GF-D8 (cell line): ENCODE measurements around the gene GTPBP2.
"Not testable (repeated sequence)": the region's sequence is repeated elsewhere in the genome, so short reads cannot be mapped to it uniquely, and the experiment has no call there.

Experiments used
- DNase-seq: peaks from one replicate; lab custom pipeline; 2025; lab: John Stamatoyannopoulos, UW

GTPBP2 gene

DNA sequence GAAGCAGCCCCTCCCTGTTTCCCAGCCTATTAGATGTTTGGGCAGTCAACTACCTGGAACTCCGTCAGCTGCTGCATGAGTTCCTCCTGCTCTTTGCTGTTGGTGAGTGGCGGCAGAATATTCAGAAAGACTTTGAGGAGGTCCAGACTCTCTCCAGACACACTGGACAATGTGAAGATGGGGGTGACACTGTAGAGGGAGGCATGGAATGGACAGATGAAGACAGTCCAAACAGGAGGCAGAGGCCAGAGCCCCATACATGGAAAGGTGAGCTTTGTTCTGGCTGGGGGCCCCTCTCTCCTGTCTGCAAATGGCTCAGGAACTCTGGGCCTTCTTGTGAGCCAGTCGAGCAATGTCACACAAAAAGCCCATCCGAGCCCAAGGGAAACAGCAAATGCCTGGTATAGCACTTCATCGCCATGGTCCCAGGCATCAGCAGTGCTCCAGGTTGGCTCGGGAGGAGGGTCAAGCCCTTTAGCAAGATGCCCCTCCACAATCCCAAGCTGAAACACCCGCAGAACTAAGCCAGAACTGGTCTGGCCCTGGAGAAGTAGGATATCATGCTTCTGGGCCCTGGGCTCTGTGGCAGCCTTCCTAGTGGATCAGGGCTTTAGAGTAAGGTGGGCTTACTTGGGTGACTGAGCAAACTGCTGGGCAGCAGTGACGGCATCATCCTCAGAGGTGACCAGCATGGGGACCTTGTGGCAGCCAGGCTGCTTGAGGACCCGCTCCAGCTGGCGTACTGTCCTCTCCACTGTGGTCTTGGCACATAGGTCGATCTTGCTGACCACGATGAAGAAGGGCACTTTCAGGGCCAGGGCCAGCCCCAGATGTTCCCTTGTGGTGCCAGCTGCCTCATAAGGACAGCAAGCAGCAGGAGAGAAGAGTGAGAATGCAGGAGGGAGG, 4.9 kb downstream of the GTPBP2 start:
- DNase-seq = no peak

DNA sequence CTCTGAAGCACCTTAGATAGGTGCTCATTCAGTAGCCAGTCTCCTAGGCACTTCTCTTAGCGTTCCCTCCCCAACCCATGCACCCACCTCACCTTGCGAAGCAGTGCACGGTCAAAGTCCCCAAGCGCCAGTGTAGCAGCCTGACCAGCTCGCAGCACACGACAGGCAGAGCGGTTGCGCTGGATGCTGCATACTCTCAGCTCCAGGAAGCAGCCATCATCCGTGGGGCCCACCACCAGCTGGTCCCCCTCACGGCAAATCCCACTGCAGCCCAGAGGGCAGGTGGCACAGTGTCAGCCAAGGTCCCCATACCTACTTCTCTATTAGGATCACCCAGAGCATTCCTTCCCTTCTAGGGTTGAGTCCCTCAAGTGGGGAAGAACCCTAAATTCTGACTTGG, 6.5 kb downstream of the GTPBP2 start:
- DNase-seq = no peak

DNA sequence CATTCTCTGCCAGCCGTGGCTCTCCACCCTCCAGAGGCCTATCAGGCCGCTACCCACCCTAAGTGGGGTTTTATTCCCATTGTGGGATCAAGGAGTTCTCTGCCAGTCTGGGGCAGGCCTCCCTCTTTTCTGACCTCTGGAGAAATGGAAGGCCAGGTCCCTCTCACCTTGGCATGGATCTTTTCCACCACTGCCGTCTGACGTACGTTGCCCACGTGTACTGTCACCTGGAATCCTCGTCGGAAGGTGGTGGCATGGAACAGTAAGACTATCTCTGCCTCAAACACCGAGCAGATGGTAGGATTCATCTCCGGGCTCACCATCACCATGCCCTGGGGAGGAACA, 7.3 kb downstream of the GTPBP2 start:
- no peak for DNase-seq

DNA sequence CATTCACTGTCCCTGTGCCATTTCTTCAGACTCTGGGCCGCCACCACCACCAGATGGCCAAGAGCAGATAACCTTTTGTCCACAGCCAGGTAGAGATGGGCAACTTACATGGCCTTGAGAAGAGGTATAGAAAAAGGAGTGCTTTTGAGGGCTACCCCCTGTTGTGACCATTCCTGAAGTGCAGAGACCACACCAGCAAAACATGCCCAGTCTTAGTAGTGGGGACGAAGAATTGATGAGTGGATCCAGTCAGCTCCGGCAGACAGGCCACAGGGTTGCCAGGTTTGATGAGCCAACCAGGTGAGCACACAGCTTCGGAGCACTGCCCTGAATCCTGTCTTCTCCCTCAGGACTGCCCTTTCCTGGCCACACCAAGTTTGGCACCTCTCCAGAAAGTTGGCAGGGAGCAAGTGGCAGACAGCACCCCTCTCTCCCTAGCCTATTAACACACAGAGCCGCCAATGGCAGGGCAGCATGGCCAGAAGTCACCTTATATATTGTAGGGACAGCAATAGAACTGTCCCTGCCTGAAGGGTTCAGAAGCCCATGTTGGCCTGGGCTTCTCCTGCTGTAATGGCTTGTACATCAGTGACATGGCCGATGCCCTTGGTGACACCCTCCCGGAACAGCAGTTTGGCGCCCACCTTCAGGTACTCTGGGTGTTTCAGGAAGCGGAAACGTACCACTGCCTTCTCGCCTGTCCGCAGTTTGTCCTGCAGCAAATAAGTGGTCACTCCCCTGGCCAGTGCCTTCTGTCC, 7.8 kb downstream of the GTPBP2 start:
- no peak for DNase-seq

DNA sequence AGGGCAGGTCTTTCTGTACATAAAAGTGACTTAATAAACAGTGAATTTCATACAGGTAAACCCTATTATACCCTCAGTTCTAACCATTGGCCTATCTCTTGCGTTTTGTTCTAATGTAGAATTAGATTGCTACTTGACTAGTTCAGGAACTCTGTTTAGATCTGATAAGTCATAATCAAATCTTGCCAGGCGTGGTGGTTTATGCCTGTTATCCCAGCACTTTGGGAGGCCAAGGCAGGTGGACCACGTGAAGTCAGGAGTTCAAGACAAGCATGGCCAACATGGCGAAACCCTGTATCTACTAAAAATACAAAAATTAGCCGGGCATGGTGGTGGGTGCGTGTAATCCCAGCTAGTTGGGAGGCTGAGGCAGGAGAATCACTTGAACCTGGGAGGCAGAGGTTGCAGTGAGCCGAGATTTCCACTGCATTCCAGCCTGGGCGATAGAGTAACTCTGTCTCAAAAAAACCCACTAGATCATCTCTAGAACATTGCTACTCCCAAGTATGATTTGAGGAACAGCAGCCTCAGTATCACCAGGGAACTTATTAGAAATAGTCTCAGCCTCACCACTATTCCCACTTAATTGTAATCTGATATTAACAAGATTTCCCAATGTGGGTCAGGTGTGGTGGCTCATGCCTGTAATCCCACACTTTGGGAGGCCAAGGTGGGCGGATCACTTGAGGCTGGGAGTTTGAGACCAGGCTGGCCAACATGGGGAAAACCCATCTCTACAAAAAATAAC, 12.2 kb downstream of the GTPBP2 start:
- DNase-seq = no peak

DNA sequence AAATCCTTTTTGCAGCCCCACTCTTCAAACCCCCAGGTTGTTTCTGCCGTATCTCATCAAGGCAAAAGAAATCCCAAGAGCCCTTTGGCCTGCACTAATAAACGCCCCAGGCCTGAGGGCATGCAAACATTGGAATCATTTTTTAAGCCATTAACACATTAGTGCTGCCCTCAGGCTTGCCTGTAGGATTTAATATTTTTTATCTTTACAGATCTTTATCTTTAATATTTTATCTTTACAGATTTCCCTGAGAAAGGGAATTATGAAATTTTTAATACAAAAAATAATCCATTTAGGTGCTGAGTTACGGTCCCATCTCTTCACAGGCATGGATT, 14.7 kb downstream of the GTPBP2 start:
- DNase-seq = no peak

DNA sequence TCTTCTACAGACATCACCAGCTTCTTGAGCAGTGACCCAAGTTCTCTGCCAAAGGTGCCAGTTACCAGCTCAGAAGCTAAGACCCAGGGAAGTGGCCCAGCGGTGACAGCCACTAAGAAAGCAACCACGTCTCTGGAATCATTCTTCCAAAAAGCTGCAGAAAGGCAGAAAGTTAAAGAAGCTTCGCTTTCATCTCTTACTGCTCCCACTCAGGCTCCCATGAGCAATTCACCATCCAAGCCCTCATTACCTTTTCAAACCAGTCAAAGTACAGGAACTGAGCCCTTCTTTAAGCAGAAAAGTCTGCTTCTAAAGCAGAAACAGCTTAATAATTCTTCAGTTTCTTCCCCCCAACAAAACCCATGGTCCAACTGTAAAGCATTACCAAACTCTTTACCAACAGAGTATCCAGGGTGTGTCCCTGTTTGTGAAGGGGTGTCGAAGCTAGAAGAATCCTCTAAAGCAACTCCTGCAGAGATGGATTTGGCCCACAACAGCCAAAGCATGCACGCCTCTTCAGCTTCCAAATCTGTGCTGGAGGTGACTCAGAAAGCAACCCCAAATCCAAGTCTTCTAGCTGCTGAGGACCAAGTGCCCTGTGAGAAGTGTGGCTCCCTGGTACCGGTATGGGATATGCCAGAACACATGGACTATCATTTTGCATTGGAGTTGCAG, 15.2 kb downstream of the GTPBP2 start:
- no peak for DNase-seq

DNA sequence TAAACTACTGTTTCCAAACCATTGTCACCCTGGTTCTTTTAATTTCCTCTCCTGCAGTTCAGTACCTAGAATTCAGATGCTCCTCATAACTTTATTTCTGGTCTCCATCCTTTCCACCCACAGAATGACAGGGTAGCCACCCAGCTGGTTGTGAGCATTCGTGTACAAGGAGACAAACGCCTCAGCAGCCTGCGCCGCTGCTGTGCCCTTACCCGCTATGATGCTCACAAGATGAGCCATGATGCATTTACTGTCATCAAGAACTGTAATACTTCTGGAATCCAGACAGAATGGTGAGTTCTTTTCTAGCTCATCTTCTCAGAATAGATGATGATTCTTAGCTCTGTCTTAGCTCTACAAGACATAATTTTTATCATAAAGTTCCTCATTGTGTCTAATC, 18.6 kb downstream of the GTPBP2 start:
- no peak for DNase-seq

DNA sequence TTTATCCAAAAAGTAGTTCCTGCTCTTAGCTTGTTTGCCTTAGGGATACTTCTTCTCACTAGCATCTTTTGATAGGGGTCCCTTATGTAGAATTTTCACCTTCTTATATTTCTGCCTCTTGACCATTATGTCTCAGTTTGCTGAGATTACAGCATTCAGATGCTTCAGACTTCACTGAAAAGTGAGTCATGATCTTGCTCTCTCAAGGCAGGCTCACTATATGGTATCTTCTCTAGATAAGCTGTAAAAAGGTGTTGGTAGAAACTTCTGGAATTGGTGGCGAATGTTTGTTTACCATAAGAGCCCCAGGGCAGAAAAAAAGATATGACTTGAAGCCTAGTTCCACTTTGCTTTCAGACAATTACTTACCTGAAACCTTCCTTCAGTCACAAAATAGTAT, 19.7 kb downstream of the GTPBP2 start:
- no peak for DNase-seq

DNA sequence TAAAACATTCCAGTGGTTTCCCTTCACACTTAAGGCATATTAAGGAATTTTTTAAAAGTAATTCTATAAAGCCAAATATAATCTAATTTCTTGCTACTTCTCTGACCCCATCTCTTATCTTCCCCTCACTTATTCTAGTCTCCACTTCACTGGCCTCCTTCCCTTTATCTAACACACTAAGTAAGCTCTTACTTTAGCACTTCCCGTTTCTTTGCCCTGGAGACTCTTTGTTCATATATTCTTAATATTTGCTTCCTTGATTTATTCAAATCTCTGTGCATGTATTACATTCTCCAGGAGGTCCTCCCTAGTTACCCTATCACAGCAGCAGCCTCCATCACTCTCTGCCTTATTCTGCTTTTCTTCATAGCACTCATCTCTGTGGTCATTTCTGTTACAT, 20.3 kb downstream of the GTPBP2 start:
- no peak for DNase-seq

DNA sequence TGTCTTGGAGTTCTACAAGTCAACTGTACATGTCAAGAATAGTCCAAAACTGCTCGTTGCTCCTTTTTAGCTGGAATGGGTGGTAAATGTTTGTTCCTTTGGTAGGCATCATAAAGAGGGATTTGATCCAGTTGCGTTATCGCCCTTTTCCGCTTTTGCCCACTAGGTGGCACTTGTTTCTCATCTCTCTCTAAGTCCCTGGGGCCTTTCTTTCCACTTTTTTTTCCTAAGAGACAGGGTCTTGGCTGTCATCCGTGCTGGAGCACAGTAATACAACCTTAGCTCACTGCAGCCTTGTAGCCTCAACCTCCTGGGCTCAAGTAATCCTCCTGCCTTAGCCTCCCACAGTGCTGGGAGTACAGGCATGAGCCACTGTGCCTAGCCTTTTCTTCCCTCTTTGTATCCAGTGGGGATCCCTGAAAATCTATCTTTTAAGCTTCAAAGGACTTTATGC, 20.7 kb downstream of the GTPBP2 start:
- peak; percentile 8 for DNase-seq

DNA sequence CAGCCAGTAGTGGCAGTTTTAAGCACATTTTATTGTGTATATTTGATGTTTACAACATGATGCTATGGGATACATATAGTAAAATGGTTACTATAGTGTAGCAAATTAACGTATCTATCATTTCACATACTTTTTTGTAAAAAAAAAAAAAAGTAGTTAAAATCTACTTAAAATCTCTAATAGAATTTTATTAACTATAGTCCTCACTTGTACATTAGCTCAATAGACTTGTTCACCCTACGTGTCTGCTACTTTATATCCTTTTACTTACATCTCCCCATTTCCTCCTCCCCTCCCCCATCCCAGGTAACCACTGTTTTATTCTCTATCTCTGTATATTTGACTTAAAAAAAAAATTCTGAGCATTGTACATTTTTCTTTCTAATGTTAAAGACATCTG, 23.0 kb downstream of the GTPBP2 start:
- DNase-seq = no peak

DNA sequence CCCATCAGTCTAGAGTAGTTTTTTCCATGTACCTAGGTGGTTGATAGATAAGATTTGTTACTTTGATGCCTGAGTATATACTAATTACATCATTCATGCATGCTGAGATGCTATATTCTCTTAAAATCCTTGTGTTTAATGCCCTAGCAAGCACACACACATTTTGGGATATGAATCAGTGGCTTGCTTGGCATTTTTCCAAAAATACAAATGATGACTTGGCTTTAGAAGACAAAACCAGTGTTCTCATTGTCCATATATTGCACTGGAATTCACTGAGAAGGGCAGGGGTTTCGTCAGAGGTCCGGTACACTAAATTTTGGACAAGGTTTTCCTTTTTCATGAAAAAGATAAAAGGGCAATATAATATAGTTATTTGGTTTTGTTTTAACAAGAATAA, 24.9 kb downstream of the GTPBP2 start:
- DNase-seq = no peak

DNA sequence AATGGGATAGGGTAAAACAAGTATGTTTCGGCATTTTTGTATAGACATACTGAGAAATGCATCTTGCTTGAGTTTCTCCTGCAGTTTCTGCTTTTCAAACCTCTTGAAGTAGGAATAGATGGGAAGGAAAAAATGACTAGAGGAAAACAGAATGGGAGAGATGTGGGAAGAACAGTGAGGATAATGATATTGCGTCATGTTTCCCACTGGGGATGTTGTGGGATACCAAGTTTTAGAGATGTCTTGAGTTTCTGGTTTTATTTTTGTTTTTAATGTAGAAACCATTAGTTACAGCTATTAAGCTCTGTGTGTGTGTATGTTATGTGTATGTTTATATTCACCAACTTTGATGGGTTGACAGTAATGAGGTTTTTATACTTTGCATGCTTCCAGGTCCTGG, 28.5 kb downstream of the GTPBP2 start:
- DNase-seq = no peak

DNA sequence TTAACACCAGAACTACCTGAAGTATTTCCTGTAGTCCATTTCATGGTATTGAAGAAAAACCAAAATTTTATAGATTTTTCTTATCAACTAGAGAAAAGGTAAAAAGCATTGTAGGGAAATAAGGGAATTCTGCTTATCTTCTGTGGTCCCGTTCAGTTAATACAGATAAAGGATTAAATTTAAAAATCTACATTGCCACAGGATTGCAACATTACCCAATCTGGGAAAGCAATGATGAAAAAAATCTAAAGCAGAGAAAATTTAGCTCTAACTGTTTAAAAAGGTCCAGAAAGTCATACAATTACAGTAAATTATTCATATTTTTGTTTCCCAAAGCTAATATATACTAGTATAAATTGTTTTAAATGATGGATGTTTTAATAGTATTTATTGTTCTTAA, 35.1 kb downstream of the GTPBP2 start:
- no peak for DNase-seq

DNA sequence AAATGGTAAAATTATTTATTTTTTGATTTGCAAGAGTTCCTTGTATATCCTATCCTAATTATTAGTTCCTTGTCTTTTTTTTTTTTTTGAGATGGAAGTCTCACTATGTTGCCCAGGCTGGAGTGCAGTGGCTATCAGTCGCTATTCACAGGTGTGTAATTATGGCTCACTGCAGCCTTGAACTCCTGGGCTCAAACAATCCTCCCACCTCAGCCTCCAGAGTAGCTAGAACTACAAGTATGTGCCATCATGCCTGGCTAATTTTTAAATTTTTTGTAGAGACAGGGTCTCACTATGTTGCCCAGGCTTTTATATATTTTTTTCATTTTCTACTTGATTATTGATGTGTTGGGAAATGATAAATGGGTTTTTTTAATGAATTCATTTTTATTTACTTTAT, 39.5 kb downstream of the GTPBP2 start:
- not testable (repeated sequence) for DNase-seq

DNA sequence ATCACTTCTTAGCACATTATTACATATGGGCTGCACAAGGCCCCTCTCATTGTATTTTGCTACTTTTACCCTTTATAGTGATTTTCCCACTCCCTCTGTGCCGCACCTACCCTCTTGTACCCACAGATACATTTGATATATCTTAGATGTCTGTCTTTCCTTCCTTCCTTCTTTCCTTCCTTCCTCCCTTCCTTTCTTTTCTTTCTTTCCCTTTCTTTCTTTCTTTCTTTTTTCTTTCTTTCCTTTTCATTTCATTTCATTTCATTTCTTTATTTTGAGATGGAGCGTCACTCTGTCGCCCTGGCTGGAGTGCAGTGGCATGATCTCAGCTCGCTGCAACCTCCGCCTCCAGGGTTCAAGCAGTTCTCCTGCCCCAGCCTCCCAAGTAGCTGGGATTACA, 40.9 kb downstream of the GTPBP2 start:
- no peak for DNase-seq

DNA sequence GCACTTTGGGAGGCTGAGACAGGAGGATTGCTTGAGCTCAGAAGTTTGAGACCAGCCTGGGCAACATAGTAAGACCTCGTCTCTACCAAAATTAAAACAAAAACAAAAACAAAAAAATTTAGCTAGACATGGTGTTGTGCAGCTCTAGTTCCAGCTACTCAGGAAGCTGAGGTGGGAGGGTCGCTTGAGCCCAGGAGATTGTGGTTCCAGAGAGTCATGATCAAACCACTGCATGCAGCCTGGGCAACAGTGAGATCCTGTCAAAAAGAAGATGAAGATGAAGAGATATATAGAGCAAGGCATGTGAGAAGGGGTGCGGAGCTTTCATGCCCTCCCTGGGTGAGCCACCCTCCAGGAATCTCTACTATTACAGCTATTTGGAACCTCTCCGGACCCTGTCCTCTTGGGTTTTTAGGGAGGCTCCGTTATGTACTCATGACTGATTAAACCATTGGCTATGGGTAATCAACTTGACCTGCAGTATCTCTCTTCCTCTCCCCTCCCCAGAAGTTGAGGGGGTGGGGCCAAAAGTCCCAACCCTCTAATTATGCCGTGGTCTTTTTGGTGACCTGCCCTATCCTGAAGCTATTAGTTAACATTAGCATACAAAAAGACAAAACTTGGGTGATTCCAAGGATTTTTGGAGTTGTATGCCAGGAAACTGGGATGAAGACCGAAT, 44.0 kb downstream of the GTPBP2 start:
- DNase-seq = no peak

DNA sequence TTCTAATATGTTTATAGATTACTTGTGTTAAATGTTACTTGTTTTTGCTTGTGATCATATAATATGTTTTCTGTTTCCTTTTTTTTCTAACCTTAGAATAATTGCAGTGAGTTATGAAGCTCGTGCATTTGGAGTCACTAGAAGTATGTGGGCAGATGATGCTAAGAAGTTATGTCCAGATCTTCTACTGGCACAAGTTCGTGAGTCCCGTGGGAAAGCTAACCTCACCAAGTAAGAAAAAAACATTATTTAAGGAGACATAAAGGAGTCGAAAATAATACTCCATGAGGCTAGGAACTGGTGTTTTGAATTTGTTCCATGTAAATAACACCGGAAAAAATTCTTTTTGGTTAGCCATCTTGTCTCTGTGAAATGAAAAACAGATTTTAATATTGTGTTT, 46.2 kb downstream of the GTPBP2 start:
- DNase-seq = no peak

DNA sequence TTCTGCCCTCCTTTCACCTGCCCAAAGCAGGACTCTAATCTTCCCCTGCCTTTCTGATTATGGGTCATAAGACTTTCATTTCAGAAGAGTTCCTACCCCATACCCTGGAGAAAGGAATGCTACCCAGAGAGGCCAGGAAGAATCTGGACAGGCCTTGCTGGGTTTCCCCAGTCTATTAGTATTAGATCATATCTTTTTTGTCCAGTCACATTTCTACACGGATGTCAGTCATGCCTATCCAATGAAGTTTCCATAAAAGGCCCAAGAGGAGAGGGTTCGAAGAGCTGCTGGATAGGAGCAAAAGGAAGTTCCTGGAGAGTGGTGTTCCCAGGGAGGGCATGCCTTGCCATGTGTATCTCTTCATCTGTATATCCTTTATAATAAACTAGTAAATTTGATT, 49.9 kb downstream of the GTPBP2 start:
- DNase-seq = no peak

DNA sequence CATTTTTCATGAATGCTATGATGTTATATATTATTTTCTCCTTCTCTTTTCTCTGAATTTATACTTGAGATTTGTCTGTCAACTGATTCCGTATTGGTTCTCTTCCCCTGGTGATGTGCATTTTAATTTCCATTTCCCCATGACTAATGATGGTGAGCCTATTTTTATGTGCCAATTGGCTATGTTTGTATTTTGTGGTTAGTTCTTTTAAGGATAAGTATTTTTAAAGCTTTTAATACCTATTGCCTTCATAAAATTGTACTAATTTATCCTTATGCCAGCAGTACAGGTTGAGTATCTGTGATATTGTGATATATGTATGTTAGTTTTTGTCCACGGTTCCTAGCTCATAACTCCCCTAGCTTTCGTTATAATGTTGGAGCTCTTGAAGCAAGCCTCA, 50.3 kb downstream of the GTPBP2 start:
- DNase-seq = no peak
